GM18520 (cell line): ENCODE data around the gene CPM.
"Not testable (repeated sequence)": the region's sequence is repeated elsewhere in the genome, so short reads cannot be mapped to it uniquely, and the experiment has no call there.

Source experiments
- ATAC-seq: cut with Tn5 transposase; IDR thresholded peaks from one replicate; pipeline ENCODE4 v1.9.1; 2021; ENCODE audit not compliant: unreplicated experiment

Gene CPM

DNA sequence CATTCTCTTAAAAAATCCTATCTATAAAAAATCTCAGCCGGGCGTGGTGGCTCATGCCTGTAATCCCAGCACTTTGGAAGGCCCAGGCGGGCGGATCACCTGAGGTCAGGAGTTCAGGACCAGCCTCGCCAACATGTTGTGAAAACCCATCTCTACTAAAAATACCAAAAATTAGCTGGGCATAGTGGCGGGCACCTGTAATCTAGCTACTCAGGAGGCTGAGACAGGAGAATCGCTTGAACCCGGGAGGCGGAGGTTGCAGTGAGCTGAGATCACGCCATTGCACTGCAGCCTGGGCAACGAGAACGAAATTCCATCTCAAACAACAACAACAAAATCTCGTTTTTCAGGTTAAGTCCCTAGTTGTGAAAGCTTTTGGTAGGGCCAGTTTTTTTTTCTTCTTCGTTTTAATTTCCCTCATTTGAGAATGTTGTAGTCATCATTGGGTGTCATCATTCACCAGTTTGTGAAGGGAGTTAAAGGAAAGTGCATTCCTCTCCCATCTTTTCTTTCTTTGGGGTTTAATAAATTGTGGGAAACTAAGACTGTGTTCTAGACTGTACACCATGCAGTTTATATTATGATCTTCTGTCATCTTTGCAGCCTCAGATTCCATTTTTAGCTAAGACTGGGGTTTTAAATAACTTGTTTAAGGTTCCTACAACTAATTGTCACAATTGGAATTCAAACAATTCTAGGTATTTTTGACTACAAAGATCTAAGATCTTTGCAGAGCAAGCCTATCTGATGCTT, 101.0 kb downstream of the CPM start:
- no peak for ATAC-seq

DNA sequence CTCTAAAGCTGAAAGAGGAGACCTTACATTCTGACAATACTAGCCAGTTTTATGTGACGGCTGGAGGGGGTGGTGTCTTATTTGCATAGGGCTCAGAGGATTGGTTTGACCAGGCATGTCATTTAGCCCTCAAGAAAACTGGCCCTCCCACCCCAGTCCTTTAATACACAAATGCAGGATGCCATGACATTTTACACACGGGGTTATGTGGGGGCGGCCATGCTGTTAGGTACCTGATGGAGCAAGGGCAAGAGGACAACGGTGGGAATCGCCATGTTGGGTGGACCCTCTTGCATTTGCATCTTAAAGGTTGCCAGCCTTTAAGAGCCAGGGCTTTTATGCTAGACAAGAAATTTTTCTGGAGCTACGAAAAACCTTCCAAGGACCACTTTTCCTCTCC, 101.7 kb downstream of the CPM start:
- no peak for ATAC-seq

DNA sequence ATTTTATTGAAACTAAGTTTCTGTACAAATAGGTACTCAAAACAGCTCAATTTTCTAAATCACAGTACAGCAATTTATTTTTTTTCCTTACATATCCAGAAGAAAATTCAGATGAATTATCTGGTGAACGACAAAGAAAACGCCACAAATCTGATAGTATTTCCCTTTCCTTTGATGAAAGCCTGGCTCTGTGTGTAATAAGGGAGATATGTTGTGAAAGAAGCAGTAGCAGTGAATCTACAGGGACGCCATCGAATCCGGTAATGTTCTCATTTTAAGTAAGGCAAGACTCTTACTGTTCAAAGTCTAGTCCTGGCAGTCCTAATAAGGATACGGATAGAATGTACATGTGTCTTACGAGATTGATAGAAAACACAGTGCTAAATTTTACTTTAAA, 104.3 kb downstream of the CPM start:
- ATAC-seq, result no peak

DNA sequence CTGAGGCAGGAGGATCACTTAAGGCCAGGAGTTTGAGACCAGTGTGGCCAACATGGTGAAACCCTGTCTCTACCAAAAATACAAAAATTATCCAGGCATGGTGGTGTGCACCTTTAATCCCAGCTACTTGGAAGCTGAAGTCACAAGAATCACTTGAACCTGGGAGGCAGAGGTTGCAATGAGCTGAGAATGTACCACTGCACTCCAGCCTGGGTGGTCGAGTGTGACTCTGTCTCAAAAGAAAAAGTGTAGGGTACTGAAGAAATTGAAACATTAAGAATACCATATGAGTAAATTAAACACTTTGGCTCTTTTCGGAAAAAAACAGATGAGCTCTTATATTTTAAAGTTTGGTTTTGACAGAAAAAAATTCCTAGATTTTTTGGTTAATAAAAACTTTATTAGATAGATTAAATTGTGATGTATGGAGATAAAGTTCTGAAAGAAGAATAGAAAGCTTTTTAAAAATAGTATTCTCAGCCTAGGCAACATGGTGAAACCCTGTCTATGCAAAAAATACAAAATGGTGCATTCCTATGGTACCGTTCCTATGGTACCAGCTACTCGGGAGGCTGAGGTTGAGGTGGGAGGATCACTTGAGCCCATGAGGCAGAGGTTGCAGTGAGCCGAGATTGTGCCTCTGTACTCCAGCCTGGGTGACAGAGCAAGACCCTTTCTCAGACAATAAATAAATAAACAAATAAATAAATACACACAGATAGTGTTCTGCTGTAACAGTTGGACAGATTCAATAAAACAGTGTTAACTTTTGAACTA, 104.9 kb downstream of the CPM start:
- no peak for ATAC-seq

DNA sequence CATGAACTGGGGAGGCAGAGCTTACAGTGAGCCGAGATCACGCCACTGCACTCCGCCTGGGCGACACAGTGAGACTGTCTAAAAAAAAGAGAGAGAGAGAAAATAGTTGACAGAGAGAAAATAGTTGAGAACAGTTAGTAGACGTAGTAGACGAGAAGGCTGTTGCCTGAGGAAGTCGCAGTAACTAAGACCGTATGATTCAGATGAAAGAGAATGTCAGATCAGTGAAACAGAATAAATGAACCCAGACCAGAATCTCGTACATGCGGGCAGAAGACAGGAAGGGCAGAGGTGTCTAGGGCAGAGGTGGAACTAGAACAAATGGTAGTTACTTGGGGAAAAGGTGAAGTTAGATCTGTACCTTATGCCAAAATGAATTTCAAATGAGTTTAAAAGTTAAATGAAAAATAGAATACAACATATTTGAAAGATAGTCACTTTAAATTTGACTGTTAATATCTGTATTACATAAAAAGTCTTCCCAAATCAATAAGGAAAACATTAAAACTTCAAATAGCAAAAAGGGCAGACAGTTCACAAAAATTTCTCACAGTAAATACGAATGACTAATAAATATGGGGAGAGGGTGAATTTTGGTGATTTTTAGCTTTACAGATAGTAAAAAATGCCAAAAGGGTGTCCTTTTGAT, 107.3 kb downstream of the CPM start:
- no peak for ATAC-seq

DNA sequence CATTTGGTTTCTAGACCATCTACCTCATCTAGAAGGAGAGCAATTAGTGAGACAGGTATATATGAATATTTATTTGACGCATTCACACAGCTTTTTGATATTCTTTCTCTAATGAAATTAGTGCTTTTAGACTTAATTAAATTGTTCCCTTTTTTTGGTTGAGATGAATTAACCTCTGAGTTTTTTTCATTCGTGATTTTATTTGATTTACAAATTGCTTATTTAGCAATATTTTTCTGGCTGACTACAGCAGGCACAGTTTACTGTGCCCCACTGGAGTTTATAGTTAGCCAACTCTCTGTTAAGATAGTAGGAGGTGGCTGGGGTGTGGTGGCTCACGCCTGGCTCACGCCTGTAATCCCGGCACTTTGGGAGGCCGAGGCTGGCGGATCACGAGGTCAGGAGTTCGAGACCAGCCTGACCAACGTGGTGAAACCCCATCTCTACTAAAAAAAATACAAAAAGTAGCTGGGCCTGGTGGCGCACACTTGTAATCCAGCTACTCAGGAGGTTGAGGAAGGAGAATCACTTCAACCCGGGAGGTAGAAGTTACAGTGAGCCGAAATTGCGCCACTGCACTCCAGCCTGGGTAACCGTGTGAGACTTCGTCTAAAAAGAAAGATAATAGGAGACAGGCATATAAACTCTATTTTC, 108.2 kb downstream of the CPM start:
- no peak for ATAC-seq

DNA sequence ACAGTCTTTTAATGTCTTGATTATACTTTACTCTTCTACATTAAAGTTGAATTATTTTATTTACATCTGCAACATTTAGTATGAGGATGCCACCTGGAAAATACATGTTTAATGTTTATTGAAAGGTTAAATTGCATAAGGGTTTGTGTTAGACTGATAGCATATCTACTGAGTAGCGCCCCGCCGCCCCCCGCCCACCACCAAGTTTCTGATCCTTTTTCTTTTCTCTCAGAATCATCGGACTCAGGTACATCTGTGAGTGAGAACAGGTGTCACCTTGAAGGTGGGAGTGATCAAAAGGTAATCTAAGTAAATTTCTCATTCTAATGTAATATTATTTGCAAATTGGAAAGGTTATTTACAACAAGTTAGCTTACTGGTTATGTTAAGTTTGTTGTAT, 108.8 kb downstream of the CPM start:
- no peak for ATAC-seq

DNA sequence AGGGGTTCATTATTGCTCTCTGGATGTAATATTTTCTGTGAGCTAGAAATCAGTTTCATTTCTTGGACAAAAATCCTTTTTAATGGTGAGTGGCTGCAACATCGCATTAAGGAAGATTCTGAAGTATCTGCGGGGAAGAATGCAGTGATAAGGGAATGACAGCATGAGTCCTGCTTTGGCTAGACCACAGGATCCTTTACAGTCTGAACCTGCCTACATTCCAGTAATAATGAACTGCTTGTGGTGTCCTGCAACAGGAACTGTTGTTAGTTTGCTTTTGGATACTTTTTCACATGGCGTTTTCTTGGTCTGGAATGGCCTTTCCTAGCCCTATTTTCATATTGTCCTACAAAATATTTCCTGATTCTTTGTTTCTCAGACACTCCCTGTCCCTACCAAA, 109.3 kb downstream of the CPM start:
- no peak for ATAC-seq

DNA sequence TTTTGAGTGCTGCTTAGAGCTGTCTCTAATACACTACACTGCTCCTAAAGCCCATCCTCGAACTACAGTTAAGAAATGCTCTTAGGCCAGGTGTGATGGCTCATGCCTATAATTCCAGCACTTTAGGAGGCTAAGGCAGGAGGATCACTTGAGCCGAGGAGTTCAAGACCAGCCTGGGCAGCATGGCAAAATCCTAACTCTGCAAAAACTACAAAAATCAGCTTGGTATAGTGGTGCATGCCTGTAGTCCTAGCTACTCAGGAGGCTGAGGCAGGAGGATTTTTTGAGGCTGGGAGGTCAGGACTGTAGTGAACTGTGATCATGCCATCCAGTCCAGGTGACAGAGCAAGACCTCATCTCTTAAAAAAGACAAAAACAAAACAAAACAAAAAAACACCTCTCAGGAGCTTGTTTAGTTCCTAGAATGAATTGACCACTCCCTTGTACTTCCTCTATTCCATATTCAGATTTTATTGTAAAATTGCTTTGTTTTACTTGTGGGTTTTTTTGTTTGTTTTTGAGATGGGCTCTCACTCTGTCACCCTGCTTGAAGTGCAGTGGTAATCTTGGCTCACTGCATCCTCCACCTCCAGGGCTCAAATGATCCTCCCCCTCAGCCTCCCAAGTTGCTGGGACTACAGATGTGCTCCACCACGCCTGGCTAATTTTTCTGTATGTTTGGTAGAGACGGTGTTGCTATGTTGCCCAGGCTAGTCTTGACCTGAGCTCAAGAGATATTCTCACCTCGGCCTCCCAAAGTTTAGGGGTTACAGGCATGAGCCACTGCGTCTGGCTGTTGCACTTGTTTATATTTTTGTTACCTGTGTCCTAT, 111.4 kb downstream of the CPM start:
- ATAC-seq, result no peak

DNA sequence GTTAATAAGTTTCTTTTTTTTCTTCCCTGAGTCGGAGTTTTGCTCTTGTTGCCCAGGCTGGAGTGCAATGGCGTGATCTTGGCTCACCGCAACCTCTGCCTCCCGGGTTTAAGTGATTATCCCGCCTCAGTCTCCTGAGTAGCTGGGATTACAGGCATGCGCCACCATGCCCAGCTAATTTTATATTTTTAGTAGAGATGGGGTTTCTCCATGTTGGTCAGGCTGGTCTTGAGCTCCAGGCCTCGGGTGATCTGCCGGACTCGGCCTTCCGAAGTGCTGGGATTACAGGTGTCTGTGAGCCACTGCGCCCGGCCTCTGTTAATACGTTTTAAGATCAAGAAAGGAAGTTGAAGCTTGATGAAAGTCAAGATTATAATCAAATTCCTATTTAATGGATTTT, 113.5 kb downstream of the CPM start:
- ATAC-seq, result not testable (repeated sequence)

DNA sequence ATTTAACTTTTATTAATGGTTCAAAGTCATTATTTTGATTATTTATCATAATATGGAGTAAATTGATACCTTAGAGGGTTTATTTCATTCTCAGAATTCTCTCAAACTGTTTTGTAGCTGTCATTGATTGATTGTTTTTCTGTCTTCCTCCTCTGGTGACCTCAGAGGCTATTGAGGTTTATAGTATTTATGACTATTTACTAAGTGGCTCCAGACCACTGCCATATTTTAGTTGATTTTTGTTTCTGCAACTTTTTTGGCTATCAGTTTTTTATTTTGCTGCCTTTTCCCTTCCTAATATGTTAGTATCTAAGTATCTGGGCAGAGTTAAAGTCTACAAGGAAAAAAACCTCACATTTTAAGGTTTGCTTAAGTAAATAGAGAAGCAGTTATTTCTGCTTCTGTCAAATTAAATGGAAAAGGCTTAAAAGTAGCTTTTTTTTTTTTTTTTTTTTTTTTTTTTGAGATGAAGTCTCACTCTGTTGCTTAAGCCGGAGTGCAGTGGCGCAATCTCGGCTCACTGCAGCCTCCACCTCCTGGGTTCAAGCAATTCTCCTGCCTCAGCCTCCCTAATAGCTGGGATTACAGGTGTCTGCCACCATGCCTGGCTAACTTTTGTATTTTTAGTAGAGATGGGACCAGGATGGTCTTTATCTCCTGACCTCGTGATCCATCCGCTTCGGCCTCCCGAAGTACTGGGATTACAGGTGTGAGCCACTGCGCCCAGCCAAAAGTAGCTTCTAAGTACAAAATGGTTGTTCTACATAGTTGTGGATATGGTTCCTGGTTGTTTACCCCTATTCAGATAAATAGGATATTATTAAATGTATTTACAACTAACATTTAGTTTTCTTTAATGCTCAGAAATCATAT, 116.8 kb downstream of the CPM start:
- no peak for ATAC-seq

DNA sequence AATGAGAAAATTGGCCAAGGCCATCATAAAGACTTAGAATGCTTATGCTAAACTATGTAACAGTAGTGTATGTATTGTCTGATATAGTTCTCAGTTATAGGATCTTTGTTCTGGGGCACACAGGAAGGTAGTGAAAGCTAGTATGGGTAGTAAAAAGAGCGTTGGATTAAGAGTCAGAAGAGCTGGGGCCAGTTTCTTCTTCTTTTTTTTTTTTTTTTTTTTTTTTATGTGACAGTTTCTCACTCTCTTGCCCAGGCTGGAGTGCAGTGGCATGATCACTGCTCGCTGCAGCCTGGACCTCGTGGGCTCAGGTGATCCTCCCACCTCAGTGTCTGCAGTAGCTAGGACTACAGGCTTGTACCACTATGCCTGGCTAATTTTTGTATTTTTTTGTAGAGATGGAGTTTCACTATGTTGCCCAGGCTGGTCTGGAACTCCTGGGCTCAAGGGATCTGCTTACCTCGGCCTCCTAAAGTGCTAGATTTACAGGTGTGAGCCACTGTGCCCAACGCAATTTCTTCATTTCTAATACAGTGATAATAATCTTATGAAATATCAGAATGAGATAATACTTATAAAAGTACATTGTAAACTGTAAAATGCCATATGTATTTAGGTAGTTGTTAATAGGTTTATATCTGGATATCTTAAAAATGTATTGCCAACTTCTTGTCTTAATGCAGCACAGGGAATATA, 117.6 kb downstream of the CPM start:
- no peak for ATAC-seq

DNA sequence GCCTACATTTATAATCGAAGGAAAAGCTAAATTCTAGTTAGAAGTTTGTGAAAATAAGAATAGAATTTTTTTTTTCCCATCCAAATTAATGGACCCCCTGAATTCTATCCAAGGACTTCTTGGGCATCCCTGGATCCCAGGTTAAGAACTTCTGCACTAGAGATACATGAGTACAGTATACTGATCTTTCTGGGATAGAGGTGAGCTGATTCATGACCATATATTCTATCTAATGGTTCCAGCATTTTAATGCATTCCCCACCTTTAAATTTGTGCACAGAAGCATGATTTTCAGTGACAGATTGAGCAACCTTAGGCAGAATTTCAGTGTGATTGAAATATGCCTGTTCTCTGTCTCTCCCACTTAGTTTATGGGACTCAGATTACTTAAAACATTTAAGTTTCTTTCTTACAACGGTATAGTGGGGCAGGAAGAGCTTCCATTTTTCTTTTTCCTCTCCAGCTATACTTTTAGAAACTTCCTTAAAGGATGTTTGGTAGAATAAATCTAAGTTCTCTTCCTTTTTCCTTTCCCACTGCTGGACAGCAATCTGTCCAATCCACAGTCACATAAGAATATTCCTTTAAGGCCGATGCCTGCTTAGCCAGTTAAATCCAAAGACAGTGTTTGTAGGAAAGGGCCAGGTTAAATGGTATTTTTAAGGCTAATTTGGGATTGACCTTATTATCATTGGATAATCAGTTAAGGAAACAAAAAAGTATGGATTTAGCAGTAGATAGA, 118.3 kb downstream of the CPM start:
- ATAC-seq, result no peak

DNA sequence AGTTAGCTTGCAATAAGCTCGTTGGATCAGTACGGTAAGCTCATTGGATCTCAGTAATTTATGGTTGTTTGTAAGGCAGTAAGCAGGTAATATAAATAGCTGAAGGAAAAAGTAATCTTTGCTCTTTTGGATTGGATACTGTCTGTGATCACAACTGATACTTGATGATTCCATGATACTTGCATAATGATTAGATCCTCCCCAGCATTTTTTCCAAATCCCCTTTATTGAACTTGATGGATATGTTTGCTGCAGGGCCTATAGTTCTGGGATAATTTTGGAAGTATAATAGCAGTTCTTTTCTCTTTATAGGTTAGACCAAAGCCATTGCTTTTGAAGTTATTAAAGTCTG, 119.8 kb downstream of the CPM start:
- ATAC-seq, result no peak

DNA sequence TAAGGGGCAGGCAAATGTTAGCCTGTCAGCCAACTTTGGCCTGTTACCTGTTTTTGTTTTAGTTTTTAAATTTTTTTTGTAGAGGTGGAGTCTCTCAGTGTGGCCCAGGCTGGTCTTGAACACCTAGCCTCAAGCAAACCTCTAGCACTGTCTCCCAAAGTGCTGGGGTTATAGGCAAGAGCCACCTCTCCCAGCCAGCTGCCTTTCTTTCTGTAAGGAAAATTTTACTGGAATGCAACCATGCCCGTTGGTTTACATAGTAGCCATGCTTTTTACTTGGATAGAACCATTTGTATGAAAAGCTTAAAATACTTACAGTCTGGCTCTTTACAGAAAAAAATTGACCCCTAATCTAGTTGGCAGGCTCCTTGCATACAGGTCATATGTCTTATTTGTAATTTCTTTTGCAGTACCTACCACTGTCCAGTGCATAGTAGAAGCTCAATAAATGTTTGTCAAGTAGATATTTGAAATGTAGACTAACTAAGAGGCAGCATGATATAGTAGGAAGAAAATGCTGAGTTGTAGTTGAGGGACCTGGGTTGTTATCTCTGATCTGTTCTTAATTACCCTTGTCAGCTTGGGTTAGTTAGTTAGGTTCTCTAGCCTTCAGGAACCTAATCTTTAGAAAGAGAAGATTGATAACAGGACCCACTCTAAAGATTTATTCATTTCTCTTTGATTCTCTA, 120.3 kb downstream of the CPM start:
- no peak for ATAC-seq

DNA sequence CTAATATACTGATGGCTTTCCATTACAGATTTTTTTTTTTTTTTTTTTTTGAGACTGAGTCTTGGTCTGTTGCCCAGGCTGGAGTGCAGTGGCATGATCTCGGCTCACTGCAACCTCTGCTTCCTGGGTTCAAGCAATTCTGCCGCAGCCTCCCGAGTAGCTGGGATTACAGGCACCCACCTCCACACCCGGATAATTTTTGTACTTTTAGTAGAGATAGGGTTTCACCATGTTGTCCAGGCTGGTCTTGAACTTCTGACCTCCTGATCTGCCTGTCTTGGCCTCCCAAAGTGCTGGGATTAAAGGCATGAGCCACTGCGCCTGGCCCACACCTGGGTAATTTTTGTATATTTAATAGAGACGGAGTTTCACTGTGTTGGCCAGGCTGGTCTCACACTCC, 121.4 kb downstream of the CPM start:
- ATAC-seq, result not testable (repeated sequence)

DNA sequence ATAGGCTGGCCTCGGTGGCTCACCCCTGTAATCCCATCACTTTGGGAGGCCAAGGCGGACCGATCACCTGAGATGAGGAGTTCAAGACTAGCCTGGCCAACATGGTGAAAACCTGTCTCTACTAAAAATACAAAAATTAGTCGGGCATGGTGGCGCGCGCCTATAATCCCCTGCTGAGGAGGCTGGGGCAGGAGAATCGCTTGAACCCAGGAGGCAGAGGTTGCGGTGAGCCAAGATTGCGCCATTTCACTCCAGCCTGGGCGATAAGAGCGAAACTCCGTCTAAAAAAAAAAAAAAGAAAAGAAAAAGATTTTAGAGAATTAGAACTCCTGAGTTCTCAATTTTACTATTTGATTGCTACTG, 123.0 kb downstream of the CPM start:
- not testable (repeated sequence) for ATAC-seq
